Esophagus muscularis mucosa (tissue), 4 donors: ENCODE results near the gene CDC42EP4. TPM values are rescaled to one million over a fixed set of nuclear protein-coding genes. Genes with fewer than 3 reads are reported as not detected.

Experiments used
- DNase-seq: peaks from one replicate; pipeline ENCODE4 v3.0.0-alpha.2; 2017; ENCODE audit errors: extremely low spot score
- H3K27ac ChIP-seq, 4 donors: fragments of 200-600 bp; sonication (generic); replicated peaks in 1 of 4; 1 replicate in 3 of 4; 2 replicates in 1 of 4; pipeline ENCODE4 v1.5.1; 2016 to 2019; ENCODE audit warnings: mild to moderate bottlenecking in 1 of 4
- H3K27me3 ChIP-seq, 4 donors: fragments of 200-600 bp; sonication (generic); one replicate each; pipeline versions ENCODE4 v1.5.1 to v1.6.0; 2016 to 2019
- H3K36me3 ChIP-seq, 4 donors: fragments of 200-600 bp; sonication (generic); one replicate each; pipeline ENCODE4 v1.5.1; 2016 to 2019
- H3K4me1 ChIP-seq, 4 donors: fragments of 200-600 bp; sonication (generic); one replicate each; pipeline ENCODE4 v1.5.1; 2016 to 2019
- H3K4me3 ChIP-seq, 4 donors: fragments of 200-600 bp; sonication (generic); 1 replicate in 2 of 4; 2 replicates in 2 of 4; pipeline ENCODE4 v1.5.1; 2016 to 2019; ENCODE audit warnings: mild to moderate bottlenecking in 4 of 4, moderate library complexity in 1 of 4
- H3K9me3 ChIP-seq, 4 donors: fragments of 200-600 bp; sonication (generic); 1 replicate in 3 of 4; 2 replicates in 1 of 4; pipeline ENCODE4 v1.5.1; 2016 to 2019
- CTCF ChIP-seq, 3 experiments: fragments of 200-600 bp in 2 of 3; fragments of 450-650 bp in 1 of 3; sonication (generic) in 2 of 3; IDR thresholded peaks; one replicate each; pipeline ENCODE4 v1.5.1; 2017 to 2019; ENCODE audit warnings: antibody characterized with exemption in 3 of 3, mild to moderate bottlenecking in 2 of 3, moderate library complexity in 1 of 3
- EP300 ChIP-seq: sonication (generic); formaldehyde crosslinking; IDR thresholded peaks from one replicate; pipeline ENCODE4 v1.6.1; 2017; ENCODE audit warnings: antibody characterized with exemption
- POLR2A ChIP-seq: fragments of 450-650 bp; IDR thresholded peaks from one replicate; pipeline ENCODE4 v1.6.1; 2017; ENCODE audit warnings: antibody characterized with exemption, moderate library complexity, mild to moderate bottlenecking, low read depth
- POLR2AphosphoS5 ChIP-seq, 2 donors: sonication (generic); formaldehyde crosslinking; IDR thresholded peaks; one replicate each; pipeline ENCODE4 v1.6.1; 2017; ENCODE audit warnings: antibody characterized with exemption in 2 of 2
- WGBS: methylation state at CpG from one replicate; pipeline ENCODE4 v1.1.5; 2018; 5-methylcytosine and 5-hydroxymethylcytosine counted together
- intact Hi-C: fragments of 100-400 bp; cut with DNase I; formaldehyde crosslinking; loops from one replicate; pipeline ENCODE4 v1.15.1; 2023
- total RNA-seq, 4 donors: library from RNA; depleted of rRNA; stranded (reverse); fragments of >200 nt; gene quantifications; one replicate each; pipeline versions ENCODE4 v1.1.0 to v1.2.1, GENCODE V29; 2016

Gene CDC42EP4
- total RNA-seq, 4 donors from 2014 or later: 48.6 to 129 (median 104) TPM

- no peaks in the 10 kb centered on the region for H3K27me3 ChIP-seq
- WGBS: 84% methylated on average over 7 of the region's 10 CpGs
- intact Hi-C loops: no loop called here
- no peak overlapping the region for H3K27ac ChIP-seq
- peaks cover 0 to 33% (median 20%) of the 10 kb centered on the region in 4 donors for H3K36me3 ChIP-seq
- peaks cover 0 to 8% (median 3%) of the 10 kb centered on the region in 4 donors for H3K4me1 ChIP-seq
- H3K9me3 ChIP-seq: no peaks in the 10 kb centered on the region
- no peak overlapping the region for H3K4me3 ChIP-seq
- TF ChIP-seq EP300: no peak
- no peak for TF ChIP-seq POLR2A
- no peak for TF ChIP-seq CTCF (IDR thresholded peaks at IDR 0.05)
- no peak for TF ChIP-seq POLR2AphosphoS5 (IDR thresholded peaks at IDR 0.05)
- no peak for DNase-seq
Measured at GRCh38 chr17:73250851-73251640, 60.8 kb downstream of the CDC42EP4 start.

GRCh38 chr17:73249700-73250099 is 62.1 kb downstream of the CDC42EP4 start:
- Histone ChIP-seq H3K4me3 (no peak overlapping the region), H3K27me3 (no peaks in the 10 kb centered on the region), H3K9me3 (no peaks in the 10 kb centered on the region), H3K36me3 (peaks cover 0 to 42% (median 22%) of the 10 kb centered on the region in 4 donors), H3K4me1 (no peaks in the 10 kb centered on the region), H3K27ac (no peak overlapping the region)
- WGBS: 85% methylated on average over 8 of the region's 8 CpGs
- no peak for DNase-seq
- intact Hi-C loops: no loop called here
- TF ChIP-seq CTCF (IDR thresholded peaks at IDR 0.05) (no peak), EP300 (no peak)

- Histone ChIP-seq H3K27me3 (no peaks in the 10 kb centered on the region), H3K27ac (no peak overlapping the region), H3K4me3 (no peak overlapping the region), H3K4me1 (no peaks in the 10 kb centered on the region), H3K36me3 (peaks cover 2 to 53% (median 29%) of the 10 kb centered on the region in 4 donors), H3K9me3 (no peaks in the 10 kb centered on the region)
- TF ChIP-seq EP300 (no peak), POLR2AphosphoS5 (IDR thresholded peaks at IDR 0.05) (no peak), CTCF (IDR thresholded peaks at IDR 0.05) (no peak), POLR2A (no peak)
- WGBS: 86% methylated on average over 10 of the region's 10 CpGs
- DNase-seq: no peak
- intact Hi-C loops: no loop called here
Measured at GRCh38 chr17:73248532-73248931, 63.3 kb downstream of the CDC42EP4 start.

GRCh38 chr17:73247726-73248125 is 64.1 kb downstream of the CDC42EP4 start:
- Histone ChIP-seq H3K9me3 (no peaks in the 10 kb centered on the region), H3K27ac (no peak overlapping the region), H3K4me1 (no peaks in the 10 kb centered on the region), H3K27me3 (no peaks in the 10 kb centered on the region), H3K36me3 (peaks cover 6 to 61% (median 36%) of the 10 kb centered on the region in 4 donors), H3K4me3 (no peak overlapping the region)
- TF ChIP-seq EP300 (no peak), POLR2AphosphoS5 (IDR thresholded peaks at IDR 0.05) (no peak), CTCF (IDR thresholded peaks at IDR 0.05) (no peak), POLR2A (no peak)
- intact Hi-C loops: no loop called here
- no peak for DNase-seq
- 90% methylated on average over 2 of the region's 2 CpGs for WGBS
